Measurements from ENCODE around the gene KCNH4. TPM values are rescaled to one million over a fixed set of nuclear protein-coding genes. Genes with fewer than 3 reads are reported as not detected.
"Not testable (repeated sequence)": the region's sequence is repeated elsewhere in the genome, so short reads cannot be mapped to it uniquely, and the experiment has no call there.

KCNH4 gene
- total and polyA plus RNA-seq, 2 experiments from 2014 or later, result 0.17 to 0.23 TPM

DNA sequence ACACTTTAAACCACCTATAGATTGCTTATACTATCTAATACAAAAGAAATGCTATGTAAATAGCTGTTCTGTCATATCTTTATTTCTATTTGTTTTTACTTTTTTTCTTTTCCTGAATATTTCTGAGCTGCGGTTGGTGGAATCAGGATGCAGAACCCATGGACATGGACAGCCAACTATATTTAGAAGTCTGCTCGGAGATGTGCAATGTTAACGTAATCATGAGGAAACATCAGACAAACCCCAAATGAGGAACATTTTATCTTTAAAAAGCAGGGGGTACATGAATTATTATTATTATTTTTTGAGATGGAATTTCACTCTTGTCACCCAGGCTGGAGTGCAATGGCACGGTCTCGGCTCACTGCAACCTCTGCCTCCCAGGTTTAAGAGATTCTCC, 44.7 kb upstream of the KCNH4 start:
- Histone ChIP-seq H2AFZ (no peak overlapping the region), H3K36me3 (replicated peaks; ENCODE audit: insufficient read depth, low read depth) (no peaks in the 10 kb centered on the region), H4K20me1 (ENCODE audit: insufficient read depth, poor library complexity, severe bottlenecking) (no peaks in the 10 kb centered on the region), H3K27me3 (no peaks in the 10 kb centered on the region), H3K9me2 (replicated peaks; ENCODE audit: insufficient read depth) (no peaks in the 10 kb centered on the region), H3K4me3 (no peak overlapping the region), H3K9me3 (ENCODE audit: low read depth) (no peaks in the 10 kb centered on the region), H3K4me2 (no peak overlapping the region), H3K4me1 (ENCODE audit: insufficient read depth) (no peaks in the 10 kb centered on the region), H3K27ac (no peak overlapping the region), H3K79me2 (no peaks in the 10 kb centered on the region)
- TF ChIP-seq, protein P1, sequence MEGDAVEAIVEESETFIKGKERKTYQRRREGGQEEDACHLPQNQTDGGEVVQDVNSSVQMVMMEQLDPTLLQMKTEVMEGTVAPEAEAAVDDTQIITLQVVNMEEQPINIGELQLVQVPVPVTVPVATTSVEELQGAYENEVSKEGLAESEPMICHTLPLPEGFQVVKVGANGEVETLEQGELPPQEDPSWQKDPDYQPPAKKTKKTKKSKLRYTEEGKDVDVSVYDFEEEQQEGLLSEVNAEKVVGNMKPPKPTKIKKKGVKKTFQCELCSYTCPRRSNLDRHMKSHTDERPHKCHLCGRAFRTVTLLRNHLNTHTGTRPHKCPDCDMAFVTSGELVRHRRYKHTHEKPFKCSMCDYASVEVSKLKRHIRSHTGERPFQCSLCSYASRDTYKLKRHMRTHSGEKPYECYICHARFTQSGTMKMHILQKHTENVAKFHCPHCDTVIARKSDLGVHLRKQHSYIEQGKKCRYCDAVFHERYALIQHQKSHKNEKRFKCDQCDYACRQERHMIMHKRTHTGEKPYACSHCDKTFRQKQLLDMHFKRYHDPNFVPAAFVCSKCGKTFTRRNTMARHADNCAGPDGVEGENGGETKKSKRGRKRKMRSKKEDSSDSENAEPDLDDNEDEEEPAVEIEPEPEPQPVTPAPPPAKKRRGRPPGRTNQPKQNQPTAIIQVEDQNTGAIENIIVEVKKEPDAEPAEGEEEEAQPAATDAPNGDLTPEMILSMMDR (IDR thresholded peaks at IDR 0.05; ENCODE audit: poor library complexity), result no peak
- TF ChIP-seq EZH2 (IDR thresholded peaks at IDR 0.05; ENCODE audit: borderline replicate concordance), result no peak
- TF ChIP-seq EZH2phosphoT487 (IDR thresholded peaks at IDR 0.05; ENCODE audit: low read depth, severe bottlenecking, unreplicated experiment), result no peak
- whole genome bisulfite sequencing (ENCODE audit: low lambda C conversion rate, missing lambda C conversion rate), result 97% methylated on average over 5 of the region's 5 CpGs
- DNase-seq (ENCODE audit: low spot score), result no peak

DNA sequence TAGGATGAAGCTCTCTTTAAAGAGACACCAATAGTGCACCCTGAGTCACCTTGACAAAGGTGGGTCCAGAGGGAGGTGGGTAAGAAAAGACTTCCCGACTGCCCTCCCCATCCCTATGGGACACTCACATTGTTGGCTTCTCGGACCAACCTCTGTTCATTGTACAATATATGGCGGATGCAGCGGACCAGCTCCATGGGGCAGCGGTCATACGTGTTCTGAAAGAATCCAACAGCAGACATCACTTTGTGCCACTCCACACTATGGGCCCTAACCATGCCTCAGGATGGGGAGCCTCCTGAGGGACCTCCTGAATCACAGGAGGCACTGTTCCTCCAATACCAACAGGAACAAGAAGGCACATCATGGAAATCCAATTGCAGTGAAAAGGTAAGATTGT, 43.7 kb upstream of the KCNH4 start:
- H3K4me2 ChIP-seq, result no peak overlapping the region
- no peaks in the 10 kb centered on the region for H4K20me1 ChIP-seq (ENCODE audit: insufficient read depth, poor library complexity, severe bottlenecking)
- H3K27ac ChIP-seq, result no peak overlapping the region
- no peaks in the 10 kb centered on the region for H3K36me3 ChIP-seq (replicated peaks; ENCODE audit: insufficient read depth, low read depth)
- no peaks in the 10 kb centered on the region for H3K79me2 ChIP-seq
- no peaks in the 10 kb centered on the region for H3K9me2 ChIP-seq (replicated peaks; ENCODE audit: insufficient read depth)
- TF ChIP-seq, protein P1 (IDR thresholded peaks at IDR 0.05; ENCODE audit: poor library complexity), result no peak
- TF ChIP-seq EZH2phosphoT487 (IDR thresholded peaks at IDR 0.05; ENCODE audit: low read depth, severe bottlenecking, unreplicated experiment) (no peak), EZH2 (IDR thresholded peaks at IDR 0.05; ENCODE audit: borderline replicate concordance) (no peak)
- no peaks in the 10 kb centered on the region for H3K4me1 ChIP-seq (ENCODE audit: insufficient read depth)
- H3K27me3 ChIP-seq, result no peaks in the 10 kb centered on the region
- no peaks in the 10 kb centered on the region for H3K9me3 ChIP-seq (ENCODE audit: low read depth)
- 96% methylated on average over 6 of the region's 6 CpGs for WGBS (ENCODE audit: low lambda C conversion rate, missing lambda C conversion rate)
- H3K4me3 ChIP-seq, result no peak overlapping the region
- no peak overlapping the region for H2AFZ ChIP-seq
- DNase-seq (ENCODE audit: low spot score), result no peak

DNA sequence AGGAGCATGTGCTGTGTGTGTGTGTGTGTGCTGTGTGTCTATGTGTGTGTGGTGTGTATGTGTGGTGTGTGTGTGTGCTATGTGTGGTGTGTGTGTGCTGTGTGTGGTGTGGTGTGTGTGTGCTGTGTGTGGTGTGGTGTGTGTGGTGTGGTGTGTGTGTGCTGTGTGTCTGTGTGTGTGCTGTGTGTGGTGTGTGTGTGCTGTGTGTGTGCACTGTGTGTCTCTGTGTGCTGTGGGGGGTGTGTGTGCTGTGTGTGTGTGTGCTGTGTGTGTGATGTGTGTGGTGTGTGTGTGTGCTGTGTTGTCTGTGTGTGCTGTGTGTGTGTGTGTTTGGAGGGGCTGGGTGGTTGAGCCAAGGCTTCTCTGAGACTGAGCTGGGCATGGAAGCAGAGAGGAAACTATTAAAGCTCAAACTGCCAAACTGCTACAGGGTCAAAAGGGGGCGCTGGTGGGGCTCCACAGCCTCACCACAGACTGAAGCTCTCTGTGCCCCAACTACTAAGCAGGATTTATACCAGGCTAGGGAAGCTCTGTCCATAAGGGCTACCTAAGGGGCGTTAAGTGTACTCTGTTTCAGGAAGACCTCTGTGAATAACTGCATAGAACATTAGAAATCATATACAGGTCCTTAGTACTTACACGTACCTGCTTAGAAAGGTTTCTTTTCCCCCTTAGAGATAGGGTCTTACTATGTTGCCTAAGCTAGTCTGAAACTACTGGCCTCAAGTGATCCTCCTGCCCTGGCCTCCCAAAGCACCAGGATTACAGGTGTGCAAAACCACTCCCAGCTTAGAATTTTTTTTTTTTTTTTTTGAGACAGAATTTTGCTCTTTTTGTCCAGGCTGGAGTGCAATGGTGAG, 41.2 kb upstream of the KCNH4 start:
- Histone ChIP-seq H3K79me2 (no peaks in the 10 kb centered on the region), H3K9me2 (replicated peaks; ENCODE audit: insufficient read depth) (no peaks in the 10 kb centered on the region), H4K20me1 (ENCODE audit: insufficient read depth, poor library complexity, severe bottlenecking) (no peaks in the 10 kb centered on the region), H3K27me3 (no peaks in the 10 kb centered on the region), H3K9me3 (ENCODE audit: low read depth) (no peaks in the 10 kb centered on the region), H3K4me1 (ENCODE audit: insufficient read depth) (no peaks in the 10 kb centered on the region), H3K4me3 (no peak overlapping the region), H3K36me3 (replicated peaks; ENCODE audit: insufficient read depth, low read depth) (no peaks in the 10 kb centered on the region), H3K4me2 (no peak overlapping the region), H2AFZ (no peak overlapping the region), H3K27ac (no peak overlapping the region)
- TF ChIP-seq EZH2 (IDR thresholded peaks at IDR 0.05; ENCODE audit: borderline replicate concordance), result no peak
- TF ChIP-seq, protein P1 (IDR thresholded peaks at IDR 0.05; ENCODE audit: poor library complexity), result peak; percentile 55
- DNase-seq (ENCODE audit: low spot score), result peak; percentile 66
- WGBS (ENCODE audit: low lambda C conversion rate, missing lambda C conversion rate), result 57% methylated on average over 3 of the region's 3 CpGs

DNA sequence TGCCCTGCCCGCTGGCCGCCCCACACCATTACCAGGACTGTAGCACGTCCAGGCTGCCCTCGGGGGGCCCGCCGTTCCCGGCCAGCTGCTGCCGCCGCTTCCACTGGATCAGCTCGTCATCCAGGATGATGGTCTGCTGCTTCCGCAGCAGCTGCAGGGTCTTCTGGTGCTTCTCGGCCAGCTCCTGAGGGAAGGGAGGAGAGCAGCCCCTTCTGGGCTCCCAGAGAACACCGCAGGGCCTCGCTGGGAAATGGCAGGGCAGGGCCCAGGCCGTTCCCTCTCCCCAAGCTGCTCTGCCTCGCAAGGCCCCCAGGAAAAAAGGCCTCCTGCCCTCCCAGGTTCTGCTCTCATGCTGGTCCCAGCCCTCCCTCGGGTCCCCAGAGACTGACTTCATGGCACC, 38.3 kb upstream of the KCNH4 start:
- H3K9me3 ChIP-seq (ENCODE audit: low read depth); H3K27me3 ChIP-seq; H3K36me3 ChIP-seq (replicated peaks; ENCODE audit: insufficient read depth, low read depth); H3K9me2 ChIP-seq (replicated peaks; ENCODE audit: insufficient read depth); H2AFZ ChIP-seq; H3K27ac ChIP-seq; DNase-seq (ENCODE audit: low spot score); H3K79me2 ChIP-seq; H4K20me1 ChIP-seq (ENCODE audit: insufficient read depth, poor library complexity, severe bottlenecking); H3K4me2 ChIP-seq; H3K4me3 ChIP-seq; H3K4me1 ChIP-seq (ENCODE audit: insufficient read depth): not testable (repeated sequence)
- WGBS (ENCODE audit: low lambda C conversion rate, missing lambda C conversion rate), result no CpG with 5 or more reads among the region's 17 CpGs
